ENCODE results near the gene ADAD2. TPM values are rescaled to one million over a fixed set of nuclear protein-coding genes. Genes with fewer than 3 reads are reported as not detected.

The ADAD2 gene
- total and polyA plus RNA-seq, 11 donors = 0.21 to 1.3 (median 0.58) TPM; not detected in 3

GRCh38 chr16:84194470-84195200, 3.7 kb downstream of the ADAD2 start:
- Histone ChIP-seq H3K4me3 (peak overlapping the region in 1 of 12 donors; percentile 8), H3K27me3 (peaks cover 0 to 10% (median 0%) of the 10 kb centered on the region in 9 donors), H3K36me3 (no peaks in the 10 kb centered on the region), H3K27ac (no peak overlapping the region), H3K9me3 (no peaks in the 10 kb centered on the region), H3K4me1 (peaks cover 0 to 14% (median 0%) of the 10 kb centered on the region in 12 donors)
- 59 to 68% (median 63%) methylated on average over 32 to 34 of the region's 34 CpGs for WGBS, 4 donors
- ATAC-seq (peak in 1 of 4 donors; percentile 38), DNase-seq (no peak)
- intact Hi-C loops (cut with DNase I) = loop anchor here in 1 of 10 donors (10.0 kb wide), 1 partner anchor 290 kb away; no protein-coding TSS in a partner anchor
- TF ChIP-seq POLR2A (IDR thresholded peaks at IDR 0.05) (no peak), CTCF (IDR thresholded peaks at IDR 0.05) (no peak)

- WGBS, 4 donors = 86 to 95% (median 90%) methylated on average over 12 to 38 of the region's 38 CpGs
- no peak for ATAC-seq
- no peak for DNase-seq
Measured at GRCh38 chr16:84195201-84196093, 4.5 kb downstream of the ADAD2 start.

GRCh38 chr16:84196101-84196500, 5.1 kb downstream of the ADAD2 start:
- ATAC-seq = no peak
- H3K36me3 ChIP-seq = no peaks in the 10 kb centered on the region
- no peaks in the 10 kb centered on the region for H3K9me3 ChIP-seq
- WGBS, 4 donors = 93 to 97% (median 95%) methylated on average over 16 of the region's 16 CpGs
- TF ChIP-seq CTCF (IDR thresholded peaks at IDR 0.05) = no peak
- TF ChIP-seq POLR2A (IDR thresholded peaks at IDR 0.05) = no peak
- H3K27me3 ChIP-seq = peaks cover 0 to 10% (median 0%) of the 10 kb centered on the region in 9 donors
- H3K27ac ChIP-seq = no peak overlapping the region
- no peak for DNase-seq
- H3K4me3 ChIP-seq = no peak overlapping the region
- intact Hi-C loops (cut with DNase I) = loop anchor here in 1 of 10 donors (10.0 kb wide), 1 partner anchor 289 kb away; no protein-coding TSS in a partner anchor
- H3K4me1 ChIP-seq = peaks cover 0 to 14% (median 0%) of the 10 kb centered on the region in 12 donors

More at GRCh38 chr16:84195201-84196093, 4.5 kb downstream of the ADAD2 start:
- H3K4me1 ChIP-seq = peaks cover 0 to 14% (median 0%) of the 10 kb centered on the region in 12 donors
- no peak overlapping the region for H3K4me3 ChIP-seq
- TF ChIP-seq POLR2A (IDR thresholded peaks at IDR 0.05) (no peak), CTCF (IDR thresholded peaks at IDR 0.05) (no peak)
- no peak overlapping the region for H3K27ac ChIP-seq
- H3K27me3 ChIP-seq = peaks cover 0 to 10% (median 0%) of the 10 kb centered on the region in 9 donors
- H3K9me3 ChIP-seq = no peaks in the 10 kb centered on the region
- intact Hi-C loops (cut with DNase I) = loop anchor here in 1 of 10 donors (10.0 kb wide), 1 partner anchor 289 kb away; no protein-coding TSS in a partner anchor
- H3K36me3 ChIP-seq = no peaks in the 10 kb centered on the region

Data from heart left ventricle (tissue), 16 donors.